Diencephalon (tissue), 1 donor: ENCODE measurements around the gene PDGFRA. TPM values are rescaled to one million over a fixed set of nuclear protein-coding genes. Genes with fewer than 3 reads are reported as not detected.

Experiments
- total RNA-seq: library from RNA; depleted of rRNA; stranded (reverse); fragments of >200 nt; gene quantifications from one replicate; pipeline ENCODE4 v1.2.3, GENCODE V29; 2014

The PDGFRA gene
- total RNA-seq = 112 TPM

DNA sequence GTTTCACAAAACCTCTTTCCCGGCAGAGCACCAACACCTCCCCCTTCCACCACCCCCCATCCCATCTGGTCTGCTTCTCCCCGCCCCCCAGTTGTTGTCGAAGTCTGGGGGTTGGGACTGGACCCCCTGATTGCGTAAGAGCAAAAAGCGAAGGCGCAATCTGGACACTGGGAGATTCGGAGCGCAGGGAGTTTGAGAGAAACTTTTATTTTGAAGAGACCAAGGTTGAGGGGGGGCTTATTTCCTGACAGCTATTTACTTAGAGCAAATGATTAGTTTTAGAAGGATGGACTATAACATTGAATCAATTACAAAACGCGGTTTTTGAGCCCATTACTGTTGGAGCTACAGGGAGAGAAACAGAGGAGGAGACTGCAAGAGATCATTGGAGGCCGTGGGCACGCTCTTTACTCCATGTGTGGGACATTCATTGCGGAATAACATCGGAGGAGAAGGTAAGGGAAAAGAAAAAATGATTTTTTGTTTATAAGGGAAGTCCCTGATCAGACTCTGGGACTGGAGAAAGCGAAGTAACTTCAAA lies at the start of gene PDGFRA:
Gene PDGFRA, plus strand, starts transcription at position 333 of the 541 bp plus-strand sequence. CDS start 29,476 bp downstream, outside the sequence.

Other genes with a start within 250 kb of the PDGFRA start
- gene CHIC2, start 164.7 kb upstream of the PDGFRA start, total RNA-seq = 43.6 TPM
- 3.2 TPM for gene GSX2, start 129.1 kb upstream of the PDGFRA start, total RNA-seq